Activated B cell treated with CpG ODN at 0.5 μM for 24 hours (primary cell): ENCODE measurements around the gene PHACTR3. TPM values are rescaled to one million over a fixed set of nuclear protein-coding genes. Genes with fewer than 3 reads are reported as not detected.

Experiments
- ATAC-seq: fragments of 200-7000 bp; cut with Tn5 transposase; one replicate; pipeline ENCODE4 v1.10.0; 2021; ENCODE audit warnings: low read depth, mild to moderate bottlenecking, moderate library complexity
- CTCF ChIA-PET: fragments of 350-600 bp; sonication (Branson Sonifier 250); formaldehyde crosslinking; loops from one replicate; lab custom pipeline; 2021; ENCODE audit warnings: antibody characterized with exemption; lab: Charles Lee
- POLR2A ChIA-PET: fragments of 350-600 bp; sonication (Branson Sonifier 250); formaldehyde crosslinking; loops from one replicate; lab custom pipeline; 2021; ENCODE audit warnings: antibody characterized with exemption; lab: Charles Lee
- DNase-seq: peaks from one replicate; pipeline ENCODE4 v3.0.0; 2022
- H3K27ac Mint-ChIP-seq: one replicate; pipeline ENCODE4 v1.8.0; 2020; ENCODE audit warnings: mixed read lengths
- H3K27me3 Mint-ChIP-seq: one replicate; pipeline ENCODE4 v1.8.0; 2021; ENCODE audit warnings: mixed read lengths
- H3K36me3 Mint-ChIP-seq: one replicate; pipeline ENCODE4 v1.8.0; 2021; ENCODE audit warnings: low read depth, mixed read lengths
- H3K4me1 Mint-ChIP-seq: one replicate; pipeline ENCODE4 v1.8.0; 2021; ENCODE audit warnings: mixed read lengths
- H3K4me3 Mint-ChIP-seq: one replicate; pipeline ENCODE4 v1.8.0; 2020; ENCODE audit warnings: mild to moderate bottlenecking, mixed read lengths
- H3K9me3 Mint-ChIP-seq: one replicate; pipeline ENCODE4 v1.8.0; 2020; ENCODE audit warnings: mixed read lengths
- CTCF ChIP-seq: fragments of 200-600 bp; IDR thresholded peaks from one replicate; pipeline ENCODE4 v1.8.0; 2022; ENCODE audit warnings: antibody characterized with exemption, mild to moderate bottlenecking
- intact Hi-C: fragments of 100-400 bp; cut with micrococcal nuclease; formaldehyde crosslinking; loops from one replicate; pipeline ENCODE4 v1.15.1; 2024
- total RNA-seq: library from RNA; stranded (reverse); gene quantifications from 2 replicates; pipeline ENCODE4 v1.2.3, GENCODE V29; 2022

PHACTR3 gene
- total RNA-seq, 1 donor from 2014 or later: not detected

GRCh38 chr20:59596690-59597089 lies 7.7 kb upstream of the PHACTR3 start:
- intact Hi-C loops: no loop called here
- TF ChIP-seq CTCF: no peak
- Mint-ChIP-seq H3K4me1 (no peaks in the 10 kb centered on the region), H3K27ac (no peak overlapping the region), H3K36me3 (no peaks in the 10 kb centered on the region), H3K9me3 (no peaks in the 10 kb centered on the region), H3K4me3 (no peak overlapping the region), H3K27me3 (peaks cover 22% of the 10 kb centered on the region)
- POLR2A ChIA-PET: no interaction called here
- CTCF ChIA-PET: no interaction called here
- ATAC-seq (no peak), DNase-seq (no peak)

DNA sequence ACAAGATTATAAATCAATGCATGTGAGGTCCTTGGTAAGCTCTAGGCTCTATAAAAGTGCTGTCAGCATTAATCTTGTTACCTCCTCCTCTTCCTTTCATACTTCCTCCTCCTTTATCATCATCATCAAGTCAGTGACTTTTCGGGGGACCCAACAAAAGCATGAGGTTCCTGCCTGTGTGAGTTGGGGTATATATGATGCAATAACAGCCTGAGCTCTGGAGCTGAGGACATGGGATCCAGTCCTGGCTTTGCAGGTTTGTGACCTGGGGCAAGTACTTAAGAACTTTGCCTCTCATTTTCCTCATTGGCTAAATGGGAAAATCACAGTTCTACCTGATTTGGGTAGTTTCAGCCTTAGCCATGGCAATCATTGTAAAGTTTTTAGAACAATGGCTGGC lies 7.1 kb upstream of the PHACTR3 start:
- no peak overlapping the region for H3K4me3 Mint-ChIP-seq
- TF ChIP-seq CTCF: no peak
- H3K4me1 Mint-ChIP-seq: no peaks in the 10 kb centered on the region
- no peak for DNase-seq
- ChIA-PET CTCF (no interaction called here), POLR2A (no interaction called here)
- no peaks in the 10 kb centered on the region for H3K9me3 Mint-ChIP-seq
- H3K27ac Mint-ChIP-seq: no peak overlapping the region
- ATAC-seq: no peak
- peaks cover 28% of the 10 kb centered on the region for H3K27me3 Mint-ChIP-seq
- intact Hi-C loops: no loop called here
- no peaks in the 10 kb centered on the region for H3K36me3 Mint-ChIP-seq

GRCh38 chr20:59598625-59599310 lies 5.6 kb upstream of the PHACTR3 start:
- intact Hi-C loops: no loop called here
- CTCF ChIA-PET: interaction anchor here (0.6 kb wide), 1 partner anchor 771 kb away, joined by 3 read pairs; no protein-coding TSS in a partner anchor
- Mint-ChIP-seq H3K27ac (no peak overlapping the region), H3K4me1 (no peaks in the 10 kb centered on the region), H3K4me3 (no peak overlapping the region), H3K36me3 (no peaks in the 10 kb centered on the region), H3K27me3 (peaks cover 32% of the 10 kb centered on the region), H3K9me3 (no peaks in the 10 kb centered on the region)
- POLR2A ChIA-PET: no interaction called here
- ATAC-seq (no peak), DNase-seq (no peak)
- no peak for TF ChIP-seq CTCF

DNA sequence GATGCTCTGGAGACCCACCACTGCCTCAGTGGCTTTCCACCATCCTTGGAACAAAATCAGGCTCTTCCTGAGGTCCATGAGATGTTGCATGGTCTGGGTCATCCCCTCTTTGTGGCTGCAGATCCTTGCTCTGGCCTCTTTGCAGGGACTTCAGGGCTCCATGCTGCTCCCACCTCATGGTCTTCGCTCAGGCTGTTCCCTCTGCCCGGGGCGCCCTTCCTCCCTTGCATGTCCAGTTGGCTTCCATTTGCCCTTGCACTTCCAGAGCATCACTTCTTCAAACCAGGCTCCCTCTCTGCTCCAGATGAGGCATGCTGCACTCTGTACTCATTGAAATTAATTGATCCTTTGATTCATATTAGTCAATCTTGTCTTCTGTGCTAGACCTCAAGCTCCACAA lies 4.4 kb upstream of the PHACTR3 start:
- no peak overlapping the region for H3K4me3 Mint-ChIP-seq
- H3K27ac Mint-ChIP-seq: no peak overlapping the region
- peaks cover 29% of the 10 kb centered on the region for H3K27me3 Mint-ChIP-seq
- H3K9me3 Mint-ChIP-seq: no peaks in the 10 kb centered on the region
- intact Hi-C loops: no loop called here
- no peak for ATAC-seq
- ChIA-PET CTCF (no interaction called here), POLR2A (no interaction called here)
- H3K36me3 Mint-ChIP-seq: no peaks in the 10 kb centered on the region
- no peaks in the 10 kb centered on the region for H3K4me1 Mint-ChIP-seq
- no peak for DNase-seq
- TF ChIP-seq CTCF: no peak

DNA sequence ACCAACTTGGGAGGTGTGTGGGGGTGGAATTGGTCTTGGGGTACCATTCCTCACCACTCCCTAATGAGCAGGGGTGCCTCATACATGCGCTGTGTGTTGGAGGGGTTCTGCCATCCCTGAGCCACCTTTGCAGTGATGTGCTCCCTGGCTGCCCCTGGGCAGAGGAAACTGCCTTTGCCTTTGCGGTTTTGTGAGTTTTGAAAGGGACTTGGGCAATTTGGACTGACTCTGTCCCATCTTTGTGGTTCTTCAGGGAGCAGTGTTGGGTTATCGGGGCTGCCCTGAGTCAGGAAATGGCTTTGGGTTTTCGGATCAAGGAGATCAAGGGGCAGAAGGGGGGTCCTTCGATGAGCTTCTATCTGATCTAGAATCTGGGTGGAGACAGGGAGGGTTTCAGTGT lies 3.9 kb upstream of the PHACTR3 start:
- Mint-ChIP-seq H3K27ac (no peak overlapping the region), H3K9me3 (no peaks in the 10 kb centered on the region), H3K27me3 (peaks cover 29% of the 10 kb centered on the region), H3K36me3 (no peaks in the 10 kb centered on the region), H3K4me1 (no peaks in the 10 kb centered on the region), H3K4me3 (no peak overlapping the region)
- POLR2A ChIA-PET: no interaction called here
- CTCF ChIA-PET: no interaction called here
- DNase-seq (no peak), ATAC-seq (no peak)
- TF ChIP-seq CTCF: no peak
- intact Hi-C loops: no loop called here
